Loucy (cell line): Measurements from ENCODE around the gene TRIP13.
"Not testable (repeated sequence)": the region's sequence is repeated elsewhere in the genome, so short reads cannot be mapped to it uniquely, and the experiment has no call there.

ENCODE experiments used
- H2AFZ ChIP-seq: fragments of 200-600 bp; sonication (generic); 2 replicates; pipeline ENCODE4 v1.6.0; 2016; ENCODE audit warnings: antibody characterized with exemption, mild to moderate bottlenecking, low read length, moderate library complexity
- H3F3A ChIP-seq: fragments of 200-600 bp; 2 replicates; pipeline ENCODE4 v1.6.0; 2016; ENCODE audit warnings: antibody characterized with exemption, low read depth, mild to moderate bottlenecking
- H3K27me3 ChIP-seq: fragments of 200-600 bp; sonication (generic); 2 replicates; pipeline ENCODE4 v1.6.1; 2014; ENCODE audit warnings: low read length, mild to moderate bottlenecking; ENCODE audit not compliant: insufficient read depth, poor library complexity, severe bottlenecking
- H3K36me3 ChIP-seq: fragments of 200-600 bp; sonication (generic); 2 replicates; pipeline ENCODE4 v1.6.1; 2016; ENCODE audit warnings: low read length; ENCODE audit not compliant: insufficient read depth
- H3K4me1 ChIP-seq: fragments of 200-600 bp; sonication (generic); 2 replicates; pipeline ENCODE4 v1.5.1; 2014; ENCODE audit warnings: low read length, mild to moderate bottlenecking; ENCODE audit not compliant: insufficient read depth, poor library complexity, severe bottlenecking
- H3K4me2 ChIP-seq: fragments of 200-600 bp; sonication (generic); 2 replicates; pipeline ENCODE4 v1.6.0; 2014; ENCODE audit warnings: antibody characterized with exemption, low read length, low read depth, mild to moderate bottlenecking; ENCODE audit not compliant: poor library complexity, severe bottlenecking
- H3K4me3 ChIP-seq: fragments of 200-600 bp; sonication (generic); 2 replicates; pipeline ENCODE4 v1.5.1; 2014; ENCODE audit warnings: low read length, mild to moderate bottlenecking, mixed read lengths; ENCODE audit not compliant: poor library complexity, severe bottlenecking
- H3K79me2 ChIP-seq: fragments of 200-600 bp; sonication (generic); 2 replicates; pipeline ENCODE4 v1.6.1; 2014; ENCODE audit warnings: low read length; ENCODE audit not compliant: insufficient read depth
- H3K9ac ChIP-seq: fragments of 200-600 bp; sonication (generic); 2 replicates; pipeline ENCODE4 v1.6.0; 2014; ENCODE audit warnings: mild to moderate bottlenecking, low read depth, low read length, moderate library complexity; ENCODE audit not compliant: poor library complexity, severe bottlenecking
- H3K9me2 ChIP-seq: fragments of 200-600 bp; sonication (generic); replicated peaks from 2 replicates; pipeline ENCODE4 v1.6.1; 2016; ENCODE audit warnings: low read depth, low read length, mixed read lengths
- H3K9me3 ChIP-seq: fragments of 200-600 bp; sonication (generic); 2 replicates; pipeline ENCODE4 v1.6.1; 2014; ENCODE audit warnings: mild to moderate bottlenecking, antibody characterized with exemption, low read length, low read depth; ENCODE audit not compliant: insufficient read depth
- H4K20me1 ChIP-seq: fragments of 200-600 bp; sonication (generic); 2 replicates; pipeline ENCODE4 v1.6.0; 2014; ENCODE audit warnings: antibody characterized with exemption, low read length, mild to moderate bottlenecking; ENCODE audit not compliant: insufficient read depth, poor library complexity, severe bottlenecking
- CTCF ChIP-seq: fragments of 200-600 bp; sonication (generic); conservative IDR thresholded peaks from 2 replicates; pipeline ENCODE4 v1.5.1; 2014; ENCODE audit warnings: mild to moderate bottlenecking, antibody characterized with exemption, low read length
- EZH2phosphoT487 ChIP-seq: fragments of 200-600 bp; IDR thresholded peaks from 2 replicates; pipeline ENCODE4 v1.6.1; 2018; ENCODE audit warnings: antibody characterized with exemption, mild to moderate bottlenecking, moderate library complexity, borderline replicate concordance

TRIP13 gene

GRCh38 chr5:934381-934967, 41.8 kb downstream of the TRIP13 start:
- H4K20me1 ChIP-seq, H3K9me3 ChIP-seq, H2AFZ ChIP-seq, H3K4me2 ChIP-seq, H3K9me2 ChIP-seq, H3K27me3 ChIP-seq, H3K9ac ChIP-seq, H3K36me3 ChIP-seq, H3F3A ChIP-seq, H3K4me3 ChIP-seq, H3K79me2 ChIP-seq: not testable (repeated sequence)
- peak; percentile 47 for TF ChIP-seq CTCF
- peaks cover 28% of the 10 kb centered on the region for H3K4me1 ChIP-seq

GRCh38 chr5:935510-936084, 42.9 kb downstream of the TRIP13 start:
- no peaks in the 10 kb centered on the region for H3K79me2 ChIP-seq
- H3K36me3 ChIP-seq: no peaks in the 10 kb centered on the region
- H3F3A ChIP-seq: no peaks in the 10 kb centered on the region
- no peak overlapping the region for H3K4me2 ChIP-seq
- H3K9me3 ChIP-seq: no peaks in the 10 kb centered on the region
- TF ChIP-seq EZH2phosphoT487: no peak
- no peak for TF ChIP-seq CTCF
- no peaks in the 10 kb centered on the region for H4K20me1 ChIP-seq
- no peaks in the 10 kb centered on the region for H3K27me3 ChIP-seq
- H3K4me3 ChIP-seq: no peak overlapping the region
- H3K4me1 ChIP-seq: peaks cover 30% of the 10 kb centered on the region
- H3K9me2 ChIP-seq: no peaks in the 10 kb centered on the region
- H2AFZ ChIP-seq: no peak overlapping the region
- no peak overlapping the region for H3K9ac ChIP-seq

GRCh38 chr5:936149-937144, 43.8 kb downstream of the TRIP13 start:
- TF ChIP-seq CTCF: no peak
- TF ChIP-seq EZH2phosphoT487: no peak
- no peaks in the 10 kb centered on the region for H3K79me2 ChIP-seq
- no peak overlapping the region for H3K4me2 ChIP-seq
- H3K9me2 ChIP-seq: no peaks in the 10 kb centered on the region
- H3K27me3 ChIP-seq: no peaks in the 10 kb centered on the region
- H3K9ac ChIP-seq: no peak overlapping the region
- no peaks in the 10 kb centered on the region; the same call in 1 of the 2 replicates for H3F3A ChIP-seq
- H4K20me1 ChIP-seq: no peaks in the 10 kb centered on the region
- H3K36me3 ChIP-seq: no peaks in the 10 kb centered on the region
- H2AFZ ChIP-seq: no peak overlapping the region
- no peaks in the 10 kb centered on the region for H3K9me3 ChIP-seq
- H3K4me3 ChIP-seq: no peak overlapping the region
- H3K4me1 ChIP-seq: peaks cover 30% of the 10 kb centered on the region
